ENCODE measurements around the gene USP54.

Gene USP54

DNA sequence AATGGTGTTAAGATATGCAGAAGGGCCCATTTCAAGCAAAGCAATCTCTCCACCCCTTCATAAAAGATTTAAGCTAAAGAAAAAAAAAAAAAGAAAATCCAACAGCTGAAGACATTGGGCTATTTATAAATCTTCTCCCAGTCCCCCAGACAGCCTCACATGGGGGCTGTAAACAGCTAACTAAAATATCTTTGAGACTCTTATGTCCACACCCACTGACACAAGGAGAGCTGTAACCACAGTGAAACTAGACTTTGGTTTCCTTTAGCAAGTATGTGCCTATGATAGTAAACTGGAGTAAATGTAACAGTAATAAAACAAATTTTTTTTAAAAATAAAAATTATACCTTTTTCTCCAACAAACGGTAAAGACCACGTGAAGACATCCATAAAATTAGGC lies 123.9 kb downstream of the USP54 start:
- TF ChIP-seq, protein P1, sequence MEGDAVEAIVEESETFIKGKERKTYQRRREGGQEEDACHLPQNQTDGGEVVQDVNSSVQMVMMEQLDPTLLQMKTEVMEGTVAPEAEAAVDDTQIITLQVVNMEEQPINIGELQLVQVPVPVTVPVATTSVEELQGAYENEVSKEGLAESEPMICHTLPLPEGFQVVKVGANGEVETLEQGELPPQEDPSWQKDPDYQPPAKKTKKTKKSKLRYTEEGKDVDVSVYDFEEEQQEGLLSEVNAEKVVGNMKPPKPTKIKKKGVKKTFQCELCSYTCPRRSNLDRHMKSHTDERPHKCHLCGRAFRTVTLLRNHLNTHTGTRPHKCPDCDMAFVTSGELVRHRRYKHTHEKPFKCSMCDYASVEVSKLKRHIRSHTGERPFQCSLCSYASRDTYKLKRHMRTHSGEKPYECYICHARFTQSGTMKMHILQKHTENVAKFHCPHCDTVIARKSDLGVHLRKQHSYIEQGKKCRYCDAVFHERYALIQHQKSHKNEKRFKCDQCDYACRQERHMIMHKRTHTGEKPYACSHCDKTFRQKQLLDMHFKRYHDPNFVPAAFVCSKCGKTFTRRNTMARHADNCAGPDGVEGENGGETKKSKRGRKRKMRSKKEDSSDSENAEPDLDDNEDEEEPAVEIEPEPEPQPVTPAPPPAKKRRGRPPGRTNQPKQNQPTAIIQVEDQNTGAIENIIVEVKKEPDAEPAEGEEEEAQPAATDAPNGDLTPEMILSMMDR (IDR thresholded peaks at IDR 0.05; ENCODE audit: low read depth, low read length) = no peak
- no peak for DNase-seq (ENCODE audit: extremely low read depth, low read depth)

GRCh38 chr10:73465978-73466726 lies 125.0 kb downstream of the USP54 start:
- DNase-seq (ENCODE audit: extremely low read depth, low read depth) = no peak

DNA sequence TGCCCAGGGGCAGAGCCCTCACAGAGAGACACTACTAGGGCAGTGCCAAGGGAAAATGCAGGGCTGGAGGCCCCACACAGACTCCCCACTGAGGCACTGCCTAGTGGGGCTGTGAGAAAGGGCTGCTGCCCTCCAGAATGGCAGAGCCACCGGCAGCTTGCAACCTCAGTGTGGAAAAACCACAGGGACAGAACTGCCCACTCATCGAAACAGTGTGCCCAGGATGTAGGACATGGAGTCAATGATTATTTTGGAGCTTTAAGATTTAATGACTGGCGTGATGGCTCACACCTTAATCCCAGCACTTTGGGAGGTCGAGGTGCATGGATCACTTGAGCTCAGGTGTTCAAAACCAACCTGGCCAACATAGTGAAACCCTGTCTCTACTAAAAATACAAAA lies 130.2 kb downstream of the USP54 start:
- DNase-seq (ENCODE audit: extremely low read depth, low read depth) = no peak
- TF ChIP-seq, protein P1 (IDR thresholded peaks at IDR 0.05; ENCODE audit: low read depth, low read length) = no peak

More at GRCh38 chr10:73465978-73466726, 125.0 kb downstream of the USP54 start:
- TF ChIP-seq, protein P1 (IDR thresholded peaks at IDR 0.05; ENCODE audit: low read depth, low read length) = no peak

GRCh38 chr10:73459683-73460314 lies 131.3 kb downstream of the USP54 start:
- TF ChIP-seq, protein P1 (IDR thresholded peaks at IDR 0.05; ENCODE audit: low read depth, low read length) = no peak
- DNase-seq (ENCODE audit: extremely low read depth, low read depth) = no peak

DNA sequence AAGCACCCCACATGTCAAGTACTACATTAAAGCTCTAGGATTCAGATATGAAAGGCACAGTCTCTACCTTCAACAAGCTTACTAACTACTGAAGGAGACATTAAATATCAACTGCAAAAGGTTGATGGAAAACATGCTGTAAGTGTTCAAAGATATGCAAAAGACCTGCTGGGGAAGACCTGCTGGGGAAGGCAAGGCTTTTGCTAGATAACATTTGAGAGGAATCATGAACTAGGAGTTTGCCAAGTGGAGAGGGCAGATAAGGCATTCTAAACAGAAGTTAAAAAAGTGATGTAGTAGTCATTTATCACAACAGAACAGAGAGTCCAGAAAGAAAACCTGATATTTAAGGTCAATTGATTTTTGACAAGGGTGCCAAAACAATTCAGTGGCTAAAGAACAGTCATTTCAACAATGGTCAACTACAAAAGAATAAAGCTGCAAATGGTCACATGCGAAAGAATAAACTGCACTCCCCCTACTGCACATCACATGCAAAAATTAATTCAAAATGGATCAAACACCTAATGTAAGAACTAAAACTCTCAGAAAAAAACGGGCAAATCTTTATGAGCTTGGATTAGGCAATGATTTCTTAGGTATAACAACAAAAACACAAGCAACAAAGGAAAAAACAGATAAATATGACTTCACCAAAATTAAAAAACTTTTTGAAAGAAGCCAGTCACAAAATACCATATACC lies 134.8 kb downstream of the USP54 start:
- no peak for DNase-seq (ENCODE audit: extremely low read depth, low read depth)
- TF ChIP-seq, protein P1 (IDR thresholded peaks at IDR 0.05; ENCODE audit: low read depth, low read length) = no peak

GRCh38 chr10:73449113-73449512 lies 142.0 kb downstream of the USP54 start:
- DNase-seq (ENCODE audit: extremely low read depth, low read depth) = no peak
- TF ChIP-seq, protein P1 (IDR thresholded peaks at IDR 0.05; ENCODE audit: low read depth, low read length) = no peak

DNA sequence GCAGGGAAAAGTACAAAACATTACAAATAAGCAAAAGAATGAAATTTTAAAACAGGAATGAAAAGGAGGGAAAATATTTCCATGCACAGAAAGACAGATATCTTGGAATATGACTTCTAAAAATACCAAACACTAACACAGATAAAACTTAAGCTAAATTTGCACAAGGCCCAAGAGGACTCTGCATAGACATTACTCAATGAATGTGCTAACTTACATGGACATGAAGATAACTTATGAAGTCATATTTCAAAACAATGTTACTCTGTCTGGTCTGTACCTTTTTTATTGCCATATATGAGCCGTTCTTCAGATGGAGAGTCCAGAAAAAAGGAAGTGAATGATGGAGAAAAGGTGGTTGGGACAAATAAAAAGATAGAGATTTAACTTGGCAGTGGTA lies 142.8 kb downstream of the USP54 start:
- DNase-seq (ENCODE audit: extremely low read depth, low read depth) = no peak
- TF ChIP-seq, protein P1 (IDR thresholded peaks at IDR 0.05; ENCODE audit: low read depth, low read length) = no peak

Measured in AG09319 (cell line).